ENCODE data around the gene TRAPPC12.

The TRAPPC12 gene

DNA sequence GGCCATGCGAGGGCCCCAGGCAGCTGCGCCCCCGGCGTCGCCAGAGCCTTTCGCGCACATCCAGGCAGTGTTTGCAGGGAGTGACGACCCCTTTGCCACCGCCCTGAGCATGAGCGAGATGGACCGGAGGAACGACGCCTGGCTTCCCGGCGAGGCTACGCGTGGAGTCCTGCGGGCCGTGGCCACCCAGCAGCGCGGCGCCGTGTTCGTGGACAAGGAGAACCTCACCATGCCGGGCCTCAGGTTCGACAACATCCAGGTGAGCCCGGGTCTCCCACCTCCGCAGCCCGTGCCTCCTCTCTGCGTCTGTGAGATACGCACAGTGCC is 8.9 kb downstream of the TRAPPC12 start:
- H2AFZ ChIP-seq (ENCODE audit: low read depth, low read length, severe bottlenecking) = no peak overlapping the region
- no peak for TF ChIP-seq EZH2phosphoT487 (conservative IDR thresholded peaks at IDR 0.05; ENCODE audit: low read length)
- TF ChIP-seq, protein P1, sequence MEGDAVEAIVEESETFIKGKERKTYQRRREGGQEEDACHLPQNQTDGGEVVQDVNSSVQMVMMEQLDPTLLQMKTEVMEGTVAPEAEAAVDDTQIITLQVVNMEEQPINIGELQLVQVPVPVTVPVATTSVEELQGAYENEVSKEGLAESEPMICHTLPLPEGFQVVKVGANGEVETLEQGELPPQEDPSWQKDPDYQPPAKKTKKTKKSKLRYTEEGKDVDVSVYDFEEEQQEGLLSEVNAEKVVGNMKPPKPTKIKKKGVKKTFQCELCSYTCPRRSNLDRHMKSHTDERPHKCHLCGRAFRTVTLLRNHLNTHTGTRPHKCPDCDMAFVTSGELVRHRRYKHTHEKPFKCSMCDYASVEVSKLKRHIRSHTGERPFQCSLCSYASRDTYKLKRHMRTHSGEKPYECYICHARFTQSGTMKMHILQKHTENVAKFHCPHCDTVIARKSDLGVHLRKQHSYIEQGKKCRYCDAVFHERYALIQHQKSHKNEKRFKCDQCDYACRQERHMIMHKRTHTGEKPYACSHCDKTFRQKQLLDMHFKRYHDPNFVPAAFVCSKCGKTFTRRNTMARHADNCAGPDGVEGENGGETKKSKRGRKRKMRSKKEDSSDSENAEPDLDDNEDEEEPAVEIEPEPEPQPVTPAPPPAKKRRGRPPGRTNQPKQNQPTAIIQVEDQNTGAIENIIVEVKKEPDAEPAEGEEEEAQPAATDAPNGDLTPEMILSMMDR (IDR thresholded peaks at IDR 0.05; ENCODE audit: insufficient read depth, low read length, poor library complexity, severe bottlenecking) = no peak
- H3K9me2 ChIP-seq (replicated peaks; ENCODE audit: insufficient read depth, low read length) = no peaks in the 10 kb centered on the region
- no peaks in the 10 kb centered on the region for H3F3A ChIP-seq (ENCODE audit: insufficient read depth)
- no peaks in the 10 kb centered on the region for H3K27me3 ChIP-seq (ENCODE audit: low read length)
- H3K79me2 ChIP-seq (ENCODE audit: insufficient read depth, low read length) = peaks cover 29% of the 10 kb centered on the region
- H3K36me3 ChIP-seq (ENCODE audit: low read length) = peaks cover 9% of the 10 kb centered on the region; the same call in 1 of the 2 replicates
- peaks cover 3% of the 10 kb centered on the region; the same call in 1 of the 2 replicates for H4K20me1 ChIP-seq (ENCODE audit: low read depth, low read length)
- no peak overlapping the region for H3K4me3 ChIP-seq (ENCODE audit: insufficient read depth, low read length, poor library complexity, severe bottlenecking)
- no peak overlapping the region for H3K4me2 ChIP-seq (ENCODE audit: low read depth, low read length, poor library complexity, severe bottlenecking)
- no peaks in the 10 kb centered on the region for H3K9me3 ChIP-seq (ENCODE audit: insufficient read depth, low read length)
- no peak overlapping the region for H3K27ac ChIP-seq (ENCODE audit: low read depth, low read length)
- H3K9ac ChIP-seq (ENCODE audit: low read length) = no peak overlapping the region

DNA sequence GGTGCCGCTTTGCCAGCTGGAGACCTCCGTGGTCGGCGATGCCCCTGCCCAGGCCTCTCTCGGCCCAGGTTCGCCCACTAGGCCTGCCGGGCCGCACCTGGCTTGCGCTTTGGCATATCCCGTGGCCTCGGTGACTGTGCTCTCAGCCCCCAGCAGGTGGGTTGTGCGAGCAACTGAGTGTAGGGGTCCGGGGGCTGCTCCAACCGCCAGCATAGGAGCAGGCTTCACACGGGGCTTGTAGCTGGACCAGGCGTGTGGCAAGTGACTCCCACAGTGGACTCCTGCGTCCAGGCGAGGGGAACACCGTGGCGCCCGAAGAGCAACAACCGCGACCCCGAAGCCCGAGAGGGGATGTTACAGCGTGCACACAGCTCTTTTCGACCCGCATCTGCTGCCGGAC is 9.7 kb downstream of the TRAPPC12 start:
- Histone ChIP-seq H2AFZ (ENCODE audit: low read depth, low read length, severe bottlenecking) (no peak overlapping the region), H3K9ac (ENCODE audit: low read length) (no peak overlapping the region), H3K4me3 (ENCODE audit: insufficient read depth, low read length, poor library complexity, severe bottlenecking) (no peak overlapping the region), H3K9me2 (replicated peaks; ENCODE audit: insufficient read depth, low read length) (no peaks in the 10 kb centered on the region), H4K20me1 (ENCODE audit: low read depth, low read length) (peaks cover 3% of the 10 kb centered on the region; the same call in 1 of the 2 replicates), H3K4me2 (ENCODE audit: low read depth, low read length, poor library complexity, severe bottlenecking) (no peak overlapping the region), H3K27me3 (ENCODE audit: low read length) (no peaks in the 10 kb centered on the region), H3K36me3 (ENCODE audit: low read length) (peaks cover 14% of the 10 kb centered on the region; the same call in 1 of the 2 replicates), H3F3A (ENCODE audit: insufficient read depth) (no peaks in the 10 kb centered on the region), H3K9me3 (ENCODE audit: insufficient read depth, low read length) (no peaks in the 10 kb centered on the region), H3K79me2 (ENCODE audit: insufficient read depth, low read length) (peaks cover 26% of the 10 kb centered on the region), H3K27ac (ENCODE audit: low read depth, low read length) (no peak overlapping the region)
- no peak for TF ChIP-seq EZH2phosphoT487 (conservative IDR thresholded peaks at IDR 0.05; ENCODE audit: low read length)

DNA sequence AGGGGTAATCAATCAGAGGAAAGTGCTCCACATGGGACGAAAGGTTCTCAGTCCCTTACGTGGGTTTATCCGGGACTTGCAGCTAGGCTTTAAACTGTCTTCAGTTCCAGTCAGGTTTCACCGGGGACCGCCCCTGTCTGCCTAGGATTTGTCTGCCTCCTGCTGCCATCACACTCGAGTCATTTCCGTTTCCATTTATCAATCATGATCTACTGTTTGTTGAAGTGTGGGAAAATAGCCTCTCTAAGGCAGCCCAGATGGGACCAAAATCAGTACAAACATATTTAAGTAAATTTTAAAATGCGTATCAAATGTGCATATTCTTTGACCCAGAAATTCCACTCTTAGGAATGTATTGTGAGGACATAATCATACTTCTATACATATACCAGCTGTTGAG is 10.5 kb downstream of the TRAPPC12 start:
- Histone ChIP-seq H3K9me3 (ENCODE audit: insufficient read depth, low read length) (no peaks in the 10 kb centered on the region; the same call in 1 of the 2 replicates), H3K9ac (ENCODE audit: low read length) (no peak overlapping the region), H3K27me3 (ENCODE audit: low read length) (no peaks in the 10 kb centered on the region), H3K4me2 (ENCODE audit: low read depth, low read length, poor library complexity, severe bottlenecking) (no peak overlapping the region), H3K4me3 (ENCODE audit: insufficient read depth, low read length, poor library complexity, severe bottlenecking) (no peak overlapping the region), H2AFZ (ENCODE audit: low read depth, low read length, severe bottlenecking) (no peak overlapping the region), H3K36me3 (ENCODE audit: low read length) (peaks cover 20% of the 10 kb centered on the region; the same call in 1 of the 2 replicates), H3K79me2 (ENCODE audit: insufficient read depth, low read length) (peaks cover 26% of the 10 kb centered on the region), H3F3A (ENCODE audit: insufficient read depth) (no peaks in the 10 kb centered on the region), H4K20me1 (ENCODE audit: low read depth, low read length) (peaks cover 3% of the 10 kb centered on the region; the same call in 1 of the 2 replicates), H3K9me2 (replicated peaks; ENCODE audit: insufficient read depth, low read length) (no peaks in the 10 kb centered on the region), H3K27ac (ENCODE audit: low read depth, low read length) (no peak overlapping the region)
- TF ChIP-seq EZH2phosphoT487 (conservative IDR thresholded peaks at IDR 0.05; ENCODE audit: low read length) = no peak
- TF ChIP-seq, protein P1 (IDR thresholded peaks at IDR 0.05; ENCODE audit: insufficient read depth, low read length, poor library complexity, severe bottlenecking) = no peak

DNA sequence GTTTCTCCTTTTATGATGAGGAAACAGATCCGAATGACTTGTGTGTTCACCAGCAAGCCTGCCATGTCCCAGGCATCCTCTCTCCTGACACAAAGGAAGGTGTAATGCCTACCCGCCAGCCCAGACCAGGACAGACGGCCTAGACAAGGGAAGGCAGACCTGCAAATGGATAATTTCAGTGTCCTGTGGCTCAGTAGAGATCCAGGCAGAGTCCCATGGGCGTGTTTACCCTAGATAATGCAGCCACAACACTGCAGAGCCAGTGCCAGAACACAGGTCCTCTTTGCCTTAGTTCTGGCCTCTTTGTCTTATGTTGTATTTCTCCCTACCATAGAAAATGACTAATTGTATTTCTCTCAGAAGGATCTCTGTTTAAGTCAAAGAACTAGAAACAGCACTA is 12.7 kb downstream of the TRAPPC12 start:
- Histone ChIP-seq H2AFZ (ENCODE audit: low read depth, low read length, severe bottlenecking) (no peak overlapping the region), H3K79me2 (ENCODE audit: insufficient read depth, low read length) (peaks cover 19% of the 10 kb centered on the region), H3F3A (ENCODE audit: insufficient read depth) (no peaks in the 10 kb centered on the region), H3K9me2 (replicated peaks; ENCODE audit: insufficient read depth, low read length) (no peaks in the 10 kb centered on the region), H3K4me3 (ENCODE audit: insufficient read depth, low read length, poor library complexity, severe bottlenecking) (no peak overlapping the region), H3K9ac (ENCODE audit: low read length) (no peak overlapping the region), H3K4me2 (ENCODE audit: low read depth, low read length, poor library complexity, severe bottlenecking) (no peak overlapping the region), H3K27ac (ENCODE audit: low read depth, low read length) (no peak overlapping the region), H3K9me3 (ENCODE audit: insufficient read depth, low read length) (peaks cover 12% of the 10 kb centered on the region; the same call in 1 of the 2 replicates), H4K20me1 (ENCODE audit: low read depth, low read length) (no peaks in the 10 kb centered on the region), H3K27me3 (ENCODE audit: low read length) (no peaks in the 10 kb centered on the region), H3K36me3 (ENCODE audit: low read length) (peaks cover 38% of the 10 kb centered on the region)
- TF ChIP-seq, protein P1 (IDR thresholded peaks at IDR 0.05; ENCODE audit: insufficient read depth, low read length, poor library complexity, severe bottlenecking) = no peak
- TF ChIP-seq EZH2phosphoT487 (conservative IDR thresholded peaks at IDR 0.05; ENCODE audit: low read length) = no peak

Data from SU-DHL-6 (cell line).